COLO829 (cell line): ENCODE results near the gene TCTN2.

Source experiments
- DNase-seq: peaks from one replicate; pipeline ENCODE4 v3.0.0; 2012; ENCODE audit warnings: low spot score

Gene TCTN2

DNA sequence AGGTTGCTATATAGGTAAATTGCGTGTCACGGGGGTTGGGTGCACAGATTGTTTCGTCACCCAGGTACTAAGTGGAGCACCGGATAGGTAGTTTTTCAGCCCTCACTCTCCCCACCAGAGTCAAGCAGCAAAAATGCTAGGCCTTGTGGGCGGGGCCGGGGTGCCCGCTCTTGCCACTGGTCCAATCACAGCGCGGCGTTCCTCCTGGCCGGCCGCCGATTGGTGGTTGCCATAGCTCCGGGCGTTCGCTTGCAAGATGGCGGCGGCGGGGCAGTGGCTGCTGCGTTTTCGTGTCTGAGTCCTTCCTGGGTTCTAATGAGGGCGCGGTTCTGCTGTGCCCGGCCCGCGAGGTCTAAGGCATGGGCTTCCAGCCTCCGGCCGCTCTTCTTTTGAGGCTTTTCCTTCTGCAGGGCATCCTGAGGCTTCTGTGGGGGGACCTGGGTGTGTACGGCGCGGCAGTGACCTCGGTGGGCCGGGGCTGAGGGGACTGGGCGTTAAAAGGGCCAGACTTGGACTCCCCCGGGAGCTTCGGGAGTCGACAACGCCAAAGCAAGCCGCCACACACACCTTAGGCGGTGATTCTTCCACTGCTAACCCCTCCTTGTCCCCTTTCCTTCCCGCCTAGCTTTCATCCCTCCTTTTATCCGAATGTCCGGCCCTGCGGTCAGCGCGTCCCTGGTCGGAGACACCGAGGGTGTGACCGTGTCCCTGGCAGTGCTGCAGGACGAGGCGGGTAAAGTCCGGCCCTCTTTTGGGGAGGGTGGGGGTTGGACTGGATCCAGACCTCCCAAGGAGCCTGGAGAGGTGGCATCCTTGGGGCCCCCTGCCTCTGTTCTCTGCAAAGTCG, at the start of gene TCTN2:
TSS of gene TCTN2 (plus strand) at position 232 of the 847 bp plus-strand sequence. CDS start at position 360, 128 bp downstream.
- DNase-seq: peak; percentile 98

GRCh38 chr12:123621619-123622530, 49.0 kb upstream of the TCTN2 start:
- DNase-seq: no peak

DNA sequence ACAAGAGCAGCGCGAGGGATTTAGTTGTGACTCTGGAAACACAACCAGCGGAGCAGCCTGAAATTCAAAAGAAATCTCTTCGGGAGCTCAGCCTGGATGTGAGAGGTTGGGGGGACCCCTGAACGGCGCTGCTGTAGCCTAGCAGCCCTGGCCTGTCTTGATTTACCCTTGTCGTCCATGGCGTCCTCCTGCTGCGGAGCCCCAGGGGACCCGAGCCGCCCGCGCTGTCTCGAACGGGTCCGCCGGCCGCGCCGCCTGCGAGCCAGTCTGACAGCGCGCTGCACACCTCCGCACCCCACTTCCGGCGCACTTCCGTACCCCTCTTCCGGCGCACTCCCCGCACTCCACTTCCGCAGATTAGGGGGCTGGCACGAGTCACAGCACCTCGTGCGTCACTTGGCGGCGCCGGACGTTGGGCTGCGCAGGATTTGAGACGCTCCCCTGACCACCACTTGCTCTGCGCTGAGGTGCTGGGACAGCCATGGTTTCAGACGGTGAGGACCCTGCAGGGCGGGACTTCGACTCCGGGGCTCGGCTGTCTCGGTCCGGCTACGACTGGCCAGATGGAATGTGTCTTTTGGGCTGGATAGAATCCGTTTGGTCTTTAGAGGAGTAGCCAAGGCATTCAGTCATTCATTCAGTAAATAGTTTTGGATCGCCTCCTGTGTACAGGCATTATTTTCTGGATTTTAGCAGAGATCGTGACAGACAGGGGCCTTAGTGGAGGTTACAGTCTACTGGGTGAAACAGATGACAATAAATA, 37.4 kb upstream of the TCTN2 start, which contains the start of the genes EIF2B1 and GTF2H3:
TSS of gene EIF2B1 (minus strand) at position 308 of the 763 bp plus-strand sequence. CDS start at position 179, 129 bp downstream.
TSS of gene GTF2H3 (plus strand) at position 451 of the 763 bp plus-strand sequence. CDS start at position 482, 31 bp downstream.
- peak; percentile 97 for DNase-seq

- no peak for DNase-seq
These were observed 36.8 kb upstream of the TCTN2 start for GRCh38 chr12:123634142-123634561.

DNA sequence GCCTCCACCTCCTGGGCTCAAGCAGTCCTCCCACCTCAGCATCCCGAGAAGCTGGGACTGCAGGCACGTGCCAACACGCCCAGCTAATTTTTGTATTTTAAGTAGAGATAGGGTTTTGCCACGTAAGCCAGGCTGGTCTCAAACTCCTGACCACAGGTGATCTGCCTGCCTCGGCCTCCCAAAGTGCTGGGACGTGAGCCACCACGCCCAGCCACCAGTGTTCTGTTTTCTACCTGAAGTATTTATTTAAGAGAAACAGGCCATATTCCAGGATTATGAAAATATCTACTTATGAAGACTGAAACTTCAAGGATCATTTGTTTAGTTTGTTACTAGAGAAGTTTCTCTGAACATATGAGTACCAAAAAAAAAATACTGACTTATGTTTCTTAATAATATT, 27.0 kb upstream of the TCTN2 start:
- no peak for DNase-seq

- no peak for DNase-seq
These were observed 25.5 kb upstream of the TCTN2 start for GRCh38 chr12:123645380-123645779.

DNA sequence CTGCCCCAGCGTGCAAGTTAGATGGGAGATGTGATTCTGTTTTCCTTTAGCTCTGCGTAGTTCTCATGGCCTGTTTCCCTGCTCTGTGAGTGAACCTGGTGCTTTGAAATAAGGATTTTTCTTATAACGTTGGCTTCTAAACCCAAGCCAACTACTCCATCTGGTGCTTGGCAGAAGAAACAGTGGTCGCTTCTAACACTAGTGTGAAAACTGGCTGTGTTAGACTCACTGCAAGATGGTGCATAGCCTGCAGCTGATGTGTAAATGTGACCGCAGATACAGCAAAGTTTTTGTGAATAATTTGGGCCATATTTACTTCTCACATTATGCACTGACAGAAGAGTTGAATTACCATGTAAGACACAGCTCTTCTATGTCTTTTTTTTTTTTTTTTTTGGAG, 25.0 kb upstream of the TCTN2 start:
- DNase-seq: no peak

- DNase-seq: no peak
These were observed 22.5 kb upstream of the TCTN2 start for GRCh38 chr12:123648401-123648800.

DNA sequence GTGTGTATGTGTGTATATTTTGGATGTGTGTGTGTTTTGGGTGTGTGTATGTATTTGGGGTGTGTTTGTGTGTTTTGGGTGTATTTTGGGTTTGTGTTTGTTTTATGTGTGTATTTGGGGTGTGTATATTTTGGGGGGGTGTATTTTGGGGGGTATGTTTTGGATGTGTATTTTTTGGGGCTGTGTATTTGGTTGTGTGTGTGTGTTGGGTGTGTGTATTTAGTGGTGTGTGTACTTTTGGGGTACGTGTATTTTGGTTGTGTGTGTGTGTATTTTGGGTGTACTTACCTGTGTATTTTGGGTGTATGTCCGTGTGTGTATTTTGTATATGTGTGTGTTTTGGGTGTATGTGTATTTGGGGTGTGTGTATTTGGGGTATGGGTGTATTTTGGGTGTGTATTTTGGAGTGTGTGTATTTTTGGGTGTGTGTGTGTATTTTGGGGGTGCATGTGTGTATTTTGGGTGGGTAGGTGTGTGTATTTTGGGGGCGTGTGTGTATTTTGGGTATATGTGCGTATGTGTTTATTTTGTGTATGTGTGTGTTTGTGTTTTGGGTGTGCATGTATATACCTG, 16.7 kb upstream of the TCTN2 start:
- no peak for DNase-seq

DNA sequence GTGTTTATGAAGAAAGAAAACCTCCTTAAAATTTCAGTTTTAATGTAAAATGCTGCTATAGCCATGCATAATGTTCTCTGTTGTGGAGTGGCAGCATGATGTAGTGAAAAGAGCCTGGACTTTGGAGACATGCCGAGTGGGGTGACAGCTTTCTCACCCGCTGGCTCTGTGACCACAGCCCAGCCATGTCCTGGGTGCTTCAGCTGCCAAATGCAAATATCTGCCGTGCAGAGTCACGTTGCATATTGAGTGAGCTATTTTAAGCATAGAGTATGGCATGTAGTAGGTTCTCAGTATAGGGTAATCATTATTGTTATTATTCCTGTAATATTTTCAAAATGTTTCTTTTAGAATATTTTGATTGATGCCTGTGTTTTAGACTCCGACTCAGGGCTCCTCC, 15.5 kb upstream of the TCTN2 start:
- no peak for DNase-seq

GRCh38 chr12:123656392-123656791, 14.5 kb upstream of the TCTN2 start:
- DNase-seq: no peak

- no peak for DNase-seq
These were observed 13.7 kb upstream of the TCTN2 start for GRCh38 chr12:123657211-123657610.

- peak; percentile 93 for DNase-seq
These were observed 10.8 kb upstream of the TCTN2 start for GRCh38 chr12:123659996-123660727.

GRCh38 chr12:123667771-123668170, 3.1 kb upstream of the TCTN2 start:
- DNase-seq: no peak

DNA sequence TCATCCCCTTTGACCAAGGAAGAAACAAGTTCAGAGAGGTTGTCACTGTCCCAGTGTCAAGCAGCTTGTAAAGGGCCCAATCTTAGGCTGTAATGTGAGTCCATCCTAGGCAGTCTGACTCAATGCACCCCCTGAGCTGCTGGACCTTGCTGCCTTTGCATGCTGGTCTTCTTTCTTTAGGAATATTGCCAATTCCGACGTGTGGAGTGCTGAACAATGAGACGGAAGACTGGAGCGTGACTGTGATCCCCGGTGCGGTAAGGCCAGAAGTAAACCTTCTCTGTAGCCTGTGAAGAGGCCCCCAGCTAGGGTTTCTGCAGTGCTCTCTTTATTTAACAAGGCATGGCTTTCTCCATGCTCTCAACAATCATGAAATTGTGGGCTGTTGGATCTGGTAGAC, 963 bp downstream of the TCTN2 start:
- DNase-seq: no peak

- DNase-seq: no peak
These were observed 4.5 kb downstream of the TCTN2 start for GRCh38 chr12:123675436-123675835.

DNA sequence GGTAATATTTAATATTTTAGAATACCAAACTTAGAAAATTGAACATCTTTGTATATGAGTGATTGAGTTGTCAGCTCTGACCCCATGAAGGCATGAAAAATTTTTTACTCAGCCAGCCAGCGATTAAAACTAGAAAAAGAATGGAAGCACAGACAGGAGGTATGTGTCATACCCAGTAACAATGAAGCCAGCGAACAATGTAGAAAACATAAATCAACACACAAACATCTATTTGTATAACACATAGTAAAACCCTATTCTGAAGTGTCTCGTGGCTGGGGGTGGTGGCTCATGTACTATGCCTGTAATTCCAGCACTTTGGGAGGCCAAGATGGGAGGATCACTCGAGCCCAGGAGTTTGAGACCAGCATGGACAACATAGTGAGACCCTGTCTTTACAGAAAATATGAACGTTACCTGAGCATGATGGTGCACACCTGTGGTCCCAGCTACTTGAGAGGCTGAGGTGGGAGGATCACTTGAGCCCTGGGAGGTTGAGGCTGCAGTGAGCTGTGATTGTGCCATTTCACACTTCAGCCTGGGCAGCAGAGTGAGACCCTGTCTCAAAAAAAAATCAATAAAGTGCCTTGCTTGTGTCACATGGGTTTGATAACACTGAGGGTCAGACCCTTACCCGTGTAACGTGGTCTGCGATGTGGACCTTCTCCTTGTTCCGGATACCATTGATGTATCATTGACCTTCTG, 5.9 kb downstream of the TCTN2 start:
- DNase-seq: no peak

DNA sequence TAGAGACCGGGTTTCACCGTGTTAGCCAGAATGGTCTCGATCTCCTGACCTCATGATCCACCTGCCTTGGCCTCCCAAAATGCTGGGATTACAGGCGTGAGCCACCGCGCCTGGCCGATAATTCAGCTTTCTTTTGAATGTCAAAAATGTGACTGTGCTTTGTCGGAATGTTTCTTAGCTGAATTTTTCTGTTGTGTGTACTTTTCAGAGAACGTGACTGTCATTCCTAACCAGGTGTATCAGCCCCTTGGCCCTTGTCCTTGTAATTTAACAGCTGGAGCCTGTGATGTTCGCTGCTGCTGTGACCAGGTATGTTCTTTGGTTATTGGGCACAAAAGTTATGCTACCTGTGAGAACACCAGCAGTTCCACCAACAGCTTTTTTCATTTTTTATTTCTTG, 8.1 kb downstream of the TCTN2 start:
- no peak for DNase-seq

DNA sequence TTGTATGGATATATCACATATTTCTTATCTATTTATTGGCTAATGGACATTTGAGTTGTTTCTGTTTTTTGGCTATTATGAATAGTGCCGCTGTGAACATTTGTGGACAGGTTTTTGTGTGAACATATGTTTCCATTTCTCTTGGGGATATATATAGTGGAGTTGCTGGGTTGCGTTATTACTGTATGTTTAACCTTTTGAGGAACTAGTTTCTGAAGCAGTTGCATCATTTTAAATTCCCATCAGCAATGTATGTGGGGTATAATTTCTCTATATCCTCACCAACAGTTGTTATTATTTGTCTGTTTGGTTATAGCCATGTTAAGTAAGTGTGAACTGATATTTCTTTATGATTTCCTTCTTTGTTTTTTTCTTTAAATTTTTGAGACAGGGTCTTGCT, 10.7 kb downstream of the TCTN2 start:
- no peak for DNase-seq

DNA sequence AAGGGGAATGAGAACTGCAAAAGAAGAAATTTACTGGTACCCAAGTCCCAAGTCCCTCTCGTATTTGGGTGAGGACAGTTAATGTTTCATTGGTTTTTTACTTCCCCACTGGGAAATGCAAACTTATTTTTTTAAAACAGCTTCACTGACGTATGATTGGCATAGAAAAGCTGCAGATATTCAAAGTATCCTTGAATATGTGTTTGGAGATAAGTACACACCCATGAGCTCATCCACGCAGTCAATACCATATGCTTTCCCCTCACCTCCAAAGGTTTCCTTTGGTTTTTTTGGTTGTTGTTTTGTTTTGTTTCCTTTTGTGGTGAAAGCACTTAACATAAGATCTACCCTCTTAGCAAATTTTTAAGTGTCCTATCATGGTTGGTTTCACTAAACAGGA, 13.1 kb downstream of the TCTN2 start:
- DNase-seq: no peak
